HCT116 (cell line): ENCODE results near the gene THYN1. TPM values are rescaled to one million over a fixed set of nuclear protein-coding genes. Genes with fewer than 3 reads are reported as not detected.

Experiments used
- ATAC-seq: fragments of 200-7000 bp; cut with Tn5 transposase; 2 replicates; pipeline ENCODE4 v1.9.1; 2020; ENCODE audit warnings: mild to moderate bottlenecking, moderate library complexity
- BruUV-seq: library from RNA; stranded (reverse); fragments of 400-500 nt; replicated peaks from 2 replicates; lab custom pipeline; 2021; lab: Mats Ljungman, UMichigan
- CTCF ChIA-PET: fragments of 300-600 bp; sonication (Branson Sonifier 250); formaldehyde crosslinking; loops from one replicate; lab custom pipeline; 2021; ENCODE audit warnings: antibody characterized with exemption; lab: Charles Lee
- POLR2A ChIA-PET: fragments of 300-600, 350-600 bp; sonication (Branson Sonifier 250); formaldehyde crosslinking; loops from one replicate; lab custom pipeline; 2021; ENCODE audit warnings: antibody characterized with exemption; lab: Charles Lee
- RAD21 ChIA-PET, 2 experiments: fragments of 300-600 bp; sonication (Branson Sonifier 250); formaldehyde crosslinking; loops; one replicate each; lab custom pipeline; 2023; ENCODE audit warnings: low total read pairs in 2 of 2; ENCODE audit not compliant: uncharacterized antibody in 2 of 2, unreplicated experiment in 2 of 2, low non-redundant PET in 1 of 2; lab: Charles Lee
- DNase-seq: peaks from one replicate; pipeline ENCODE4 v3.0.0-alpha.2; 2010; ENCODE audit warnings: low read depth, low spot score
- H2AFZ ChIP-seq: fragments of 200-600 bp; shearing (Covaris generic), sonication (generic); 2 replicates; pipeline ENCODE4 v1.6.1; 2017; ENCODE audit warnings: low read depth, mixed run types, mixed read lengths, antibody characterized with exemption, low read length; ENCODE audit not compliant: poor library complexity, severe bottlenecking
- H3K27ac ChIP-seq: 2 replicates; pipeline ENCODE4 v1.5.1; 2012; ENCODE audit warnings: low read depth, low read length
- H3K27me3 ChIP-seq: fragments of 200-600 bp; sonication (generic); 2 replicates; pipeline ENCODE4 v1.6.1; 2016; ENCODE audit warnings: mixed run types, low read length, mixed read lengths; ENCODE audit not compliant: insufficient read depth
- H3K36me3 ChIP-seq, 2 experiments: fragments of 200-500 bp in 1 of 2; fragments of 200-600 bp in 1 of 2; sonication (Bioruptor generic) in 1 of 2; sonication (generic) in 1 of 2; 2 replicates each; pipeline versions ENCODE4 v1.5.1 to v1.6.1; 2014 to 2016; ENCODE audit warnings: low read length in 2 of 2, inconsistent platforms in 1 of 2, mixed read lengths in 1 of 2, mixed run types in 1 of 2; ENCODE audit not compliant: insufficient read depth in 2 of 2, control insufficient read depth in 1 of 2
- H3K4me1 ChIP-seq, 2 experiments: fragments of 200-600 bp in 1 of 2; sonication (generic) in 1 of 2; 2 replicates each; pipeline versions ENCODE4 v1.5.1 to v1.6.1; 2012 to 2017; ENCODE audit warnings: low read length in 2 of 2, inconsistent platforms in 1 of 2, mild to moderate bottlenecking in 1 of 2, mixed read lengths in 1 of 2, mixed run types in 1 of 2, moderate library complexity in 1 of 2; ENCODE audit not compliant: insufficient read depth in 2 of 2, control insufficient read depth in 1 of 2
- H3K4me2 ChIP-seq: fragments of 200-600 bp; sonication (generic); 2 replicates; pipeline ENCODE4 v1.6.1; 2017; ENCODE audit warnings: mixed run types, low read length, mixed read lengths
- H3K4me3 ChIP-seq, 2 experiments: fragments of 200-600 bp in 1 of 2; sonication (generic) in 1 of 2; replicated peaks in 1 of 2; 2 replicates each; pipeline ENCODE4 v1.5.1; 2011 to 2016; ENCODE audit warnings: low read length in 2 of 2, control low read depth in 1 of 2, low read depth in 1 of 2, mild to moderate bottlenecking in 1 of 2, mixed read lengths in 1 of 2, mixed run types in 1 of 2
- H3K79me2 ChIP-seq: fragments of 200-600 bp; sonication (generic); 2 replicates; pipeline ENCODE4 v1.6.1; 2017; ENCODE audit warnings: mild to moderate bottlenecking, mixed run types, low read length, moderate library complexity, mixed read lengths; ENCODE audit not compliant: insufficient read depth
- H3K9ac ChIP-seq: fragments of 200-600 bp; sonication (generic); 2 replicates; pipeline ENCODE4 v1.6.1; 2016; ENCODE audit warnings: low read length, mixed read lengths
- H3K9me2 ChIP-seq: fragments of 200-600 bp; sonication (generic), shearing (Covaris generic); 2 replicates; pipeline ENCODE4 v1.6.1; 2017; ENCODE audit warnings: mixed run types, mild to moderate bottlenecking, moderate library complexity; ENCODE audit not compliant: insufficient read depth
- H3K9me3 ChIP-seq, 2 experiments: fragments of 200-500 bp in 1 of 2; fragments of 200-600 bp in 1 of 2; sonication (Bioruptor generic) in 1 of 2; sonication (generic) in 1 of 2; 2 replicates each; pipeline ENCODE4 v1.6.1; 2014 to 2017; ENCODE audit warnings: low read length in 2 of 2, mixed read lengths in 2 of 2, inconsistent platforms in 1 of 2, low read depth in 1 of 2, mild to moderate bottlenecking in 1 of 2, mixed run types in 1 of 2, moderate library complexity in 1 of 2; ENCODE audit not compliant: control insufficient read depth in 1 of 2, insufficient read depth in 1 of 2
- H4K20me1 ChIP-seq: fragments of 200-600 bp; sonication (generic), shearing (Covaris generic); 2 replicates; pipeline ENCODE4 v1.6.1; 2017; ENCODE audit warnings: mixed run types, mild to moderate bottlenecking, moderate library complexity; ENCODE audit not compliant: insufficient read depth
- CEBPB ChIP-seq: IDR thresholded peaks from 2 replicates; pipeline ENCODE4 v1.6.1; 2012; ENCODE audit warnings: low read depth
- EZH2phosphoT487 ChIP-seq: fragments of 200-600 bp; IDR thresholded peaks from 2 replicates; pipeline ENCODE4 v1.6.1; 2018; ENCODE audit warnings: antibody characterized with exemption, borderline replicate concordance
- MAX ChIP-seq: IDR thresholded peaks from 2 replicates; pipeline ENCODE4 v1.6.1; 2012
- POLR2A ChIP-seq: IDR thresholded peaks from 2 replicates; pipeline ENCODE4 v1.7.0; 2011; ENCODE audit warnings: borderline replicate concordance; ENCODE audit not compliant: insufficient read depth, insufficient read length; ENCODE audit errors: extremely low read depth
- POLR2AphosphoS5 ChIP-seq: IDR thresholded peaks from 2 replicates; pipeline ENCODE4 v1.6.1; 2011; ENCODE audit warnings: mild to moderate bottlenecking, low read depth, low read length, moderate library complexity
- REST ChIP-seq: IDR thresholded peaks from 2 replicates; pipeline ENCODE4 v1.6.1; 2012; ENCODE audit warnings: low read depth
- SIN3A ChIP-seq: IDR thresholded peaks from 2 replicates; pipeline ENCODE4 v1.6.1; 2012; ENCODE audit warnings: low read depth
- YY1 ChIP-seq: IDR thresholded peaks from 2 replicates; pipeline ENCODE4 v1.6.1; 2011; ENCODE audit warnings: low read length, low read depth, moderate library complexity, mild to moderate bottlenecking; ENCODE audit not compliant: insufficient replicate concordance; ENCODE audit errors: extremely low read depth
- ZFX ChIP-seq: fragments of 450-650 bp; IDR thresholded peaks from 2 replicates; pipeline ENCODE4 v1.6.1; 2017
- intact Hi-C: fragments of 100-400 bp; cut with micrococcal nuclease; formaldehyde crosslinking; loops from 2 replicates; pipeline ENCODE4 v1.10.0; 2022
- total RNA-seq: library from RNA; stranded (reverse); gene quantifications from one replicate; pipeline ENCODE4 v1.2.1, GENCODE V29; 2021; ENCODE audit not compliant: unreplicated experiment
- TF ChIP-seq, protein P1 (sequence below): IDR thresholded peaks from 2 replicates; pipeline ENCODE4 v1.6.1; 2012

The THYN1 gene
- total RNA-seq, 1 experiment from 2014 or later, result 32.2 TPM

- POLR2A ChIA-PET, result interaction anchor here (1.7 kb wide), 1 partner anchor 30 kb away, joined by 4 read pairs; the partner anchor contains the start of genes ACAD8 and THYN1
- H3K36me3 ChIP-seq, result peaks cover 18 to 21% of the 10 kb centered on the region in 2 experiments
- peaks cover 86% of the 10 kb centered on the region for H3K79me2 ChIP-seq
- H3K4me3 ChIP-seq, result peak overlapping the region; percentile 79 to 90
- H4K20me1 ChIP-seq, result peaks cover 8% of the 10 kb centered on the region; the same call in 1 of the 2 replicates
- H3K4me2 ChIP-seq, result peak overlapping the region; percentile 88
- DNase-seq (no peak), ATAC-seq (no peak)
- CTCF ChIA-PET, result interaction anchor here (1.5 kb wide), 1 partner anchor 14 kb away, joined by 7 read pairs; no protein-coding TSS in a partner anchor
- peak overlapping the region; percentile 61; the same call in 1 of the 2 replicates for H3K27ac ChIP-seq
- peak overlapping the region; percentile 84 for H3K9ac ChIP-seq
- RAD21 ChIA-PET, result no interaction called here
- no peak overlapping the region for H2AFZ ChIP-seq
- H3K27me3 ChIP-seq, result no peaks in the 10 kb centered on the region
- H3K9me3 ChIP-seq, result no peaks in the 10 kb centered on the region
- no peaks in the 10 kb centered on the region for H3K9me2 ChIP-seq
- TSS peak; percentile 54 for BruUV-seq
- intact Hi-C loops, result loop anchor here (10.0 kb wide), 1 partner anchor 188 kb away; no protein-coding TSS in a partner anchor
- TF ChIP-seq SIN3A, result no peak
- TF ChIP-seq POLR2A, result no peak
- TF ChIP-seq REST, result no peak
- no peak for TF ChIP-seq MAX
- TF ChIP-seq, protein P1, sequence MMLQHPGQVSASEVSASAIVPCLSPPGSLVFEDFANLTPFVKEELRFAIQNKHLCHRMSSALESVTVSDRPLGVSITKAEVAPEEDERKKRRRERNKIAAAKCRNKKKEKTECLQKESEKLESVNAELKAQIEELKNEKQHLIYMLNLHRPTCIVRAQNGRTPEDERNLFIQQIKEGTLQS, result no peak
- TF ChIP-seq YY1, result no peak
- TF ChIP-seq ZFX, result no peak
- TF ChIP-seq EZH2phosphoT487, result no peak
- no peak for TF ChIP-seq POLR2AphosphoS5
- TF ChIP-seq CEBPB, result no peak
- TF ChIP-seq, all 23 proteins: peak for 0
- peaks cover 10 to 20% of the 10 kb centered on the region in 2 experiments for H3K4me1 ChIP-seq
These were observed 30.0 kb downstream of the THYN1 start for GRCh38 chr11:134223121-134223520.
